ENCODE results near the gene AARS2. TPM values are rescaled to one million over a fixed set of nuclear protein-coding genes. Genes with fewer than 3 reads are reported as not detected.

AARS2 gene
- total and polyA plus RNA-seq, 12 donors, result 4.7 to 10.9 (median 8.3) TPM

DNA sequence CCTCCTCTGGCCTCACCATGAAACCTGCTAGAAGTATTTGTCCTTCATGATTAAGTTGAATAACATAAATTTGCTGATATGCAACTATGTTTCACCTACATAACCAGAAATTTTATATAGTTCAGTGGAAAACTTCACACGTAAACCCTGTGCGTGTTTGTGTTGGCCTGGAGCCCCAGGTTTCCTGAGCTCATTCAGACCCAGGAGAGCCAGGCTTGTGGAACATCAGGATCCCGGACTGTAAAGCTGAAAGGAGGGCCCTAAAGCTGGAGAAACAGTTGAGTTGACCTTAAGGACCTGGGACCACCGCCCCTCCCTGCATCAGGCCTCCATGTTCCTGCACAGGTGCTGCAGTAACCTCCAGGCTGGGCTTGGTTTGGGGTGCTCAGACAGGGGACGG, 26.2 kb upstream of the AARS2 start:
- 76 to 78% methylated on average over 5 of the region's 5 CpGs for WGBS, 2 donors
- intact Hi-C loops (cut with DNase I), result loop anchor here (2.0 to 10.0 kb wide), 9 partner anchors 70 to 244 kb away; partner anchors contain the start of genes CAPN11 (in 2 of the 10) and NFKBIE (in 1 of the 10)
- Histone ChIP-seq H3K27ac (no peak overlapping the region), H3K9me3 (no peaks in the 10 kb centered on the region), H3K4me3 (no peak overlapping the region), H3K36me3 (no peaks in the 10 kb centered on the region), H3K27me3 (peaks cover 0 to 39% (median 13%) of the 10 kb centered on the region in 7 donors), H3K4me1 (peaks cover 0 to 13% (median 5%) of the 10 kb centered on the region in 9 donors)
- TF ChIP-seq, protein P1, sequence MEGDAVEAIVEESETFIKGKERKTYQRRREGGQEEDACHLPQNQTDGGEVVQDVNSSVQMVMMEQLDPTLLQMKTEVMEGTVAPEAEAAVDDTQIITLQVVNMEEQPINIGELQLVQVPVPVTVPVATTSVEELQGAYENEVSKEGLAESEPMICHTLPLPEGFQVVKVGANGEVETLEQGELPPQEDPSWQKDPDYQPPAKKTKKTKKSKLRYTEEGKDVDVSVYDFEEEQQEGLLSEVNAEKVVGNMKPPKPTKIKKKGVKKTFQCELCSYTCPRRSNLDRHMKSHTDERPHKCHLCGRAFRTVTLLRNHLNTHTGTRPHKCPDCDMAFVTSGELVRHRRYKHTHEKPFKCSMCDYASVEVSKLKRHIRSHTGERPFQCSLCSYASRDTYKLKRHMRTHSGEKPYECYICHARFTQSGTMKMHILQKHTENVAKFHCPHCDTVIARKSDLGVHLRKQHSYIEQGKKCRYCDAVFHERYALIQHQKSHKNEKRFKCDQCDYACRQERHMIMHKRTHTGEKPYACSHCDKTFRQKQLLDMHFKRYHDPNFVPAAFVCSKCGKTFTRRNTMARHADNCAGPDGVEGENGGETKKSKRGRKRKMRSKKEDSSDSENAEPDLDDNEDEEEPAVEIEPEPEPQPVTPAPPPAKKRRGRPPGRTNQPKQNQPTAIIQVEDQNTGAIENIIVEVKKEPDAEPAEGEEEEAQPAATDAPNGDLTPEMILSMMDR (IDR thresholded peaks at IDR 0.05), result no peak
- no peak for ATAC-seq
- DNase-seq, result no peak

- Histone ChIP-seq H3K9me3 (no peaks in the 10 kb centered on the region), H3K4me3 (no peak overlapping the region), H3K4me1 (peaks cover 0 to 13% (median 5%) of the 10 kb centered on the region in 9 donors), H3K27me3 (peaks cover 0 to 33% (median 11%) of the 10 kb centered on the region in 7 donors), H3K36me3 (no peaks in the 10 kb centered on the region), H3K27ac (no peak overlapping the region)
- WGBS, 2 donors, result 3 to 5% methylated on average over 11 of the region's 11 CpGs
- intact Hi-C loops (cut with DNase I), result loop anchor here (1.0 to 10.0 kb wide), 10 partner anchors 70 to 244 kb away; partner anchors contain the start of genes CAPN11 (in 2 of the 10) and NFKBIE (in 1 of the 10)
- DNase-seq, result peak; percentile 35 to 53
- TF ChIP-seq, protein P1 (IDR thresholded peaks at IDR 0.05), result peak; percentile 48 to 76 (median 72)
- peak; percentile 67 to 83 (median 74) for ATAC-seq
Measured at GRCh38 chr6:44338228-44339122, 25.3 kb upstream of the AARS2 start.

DNA sequence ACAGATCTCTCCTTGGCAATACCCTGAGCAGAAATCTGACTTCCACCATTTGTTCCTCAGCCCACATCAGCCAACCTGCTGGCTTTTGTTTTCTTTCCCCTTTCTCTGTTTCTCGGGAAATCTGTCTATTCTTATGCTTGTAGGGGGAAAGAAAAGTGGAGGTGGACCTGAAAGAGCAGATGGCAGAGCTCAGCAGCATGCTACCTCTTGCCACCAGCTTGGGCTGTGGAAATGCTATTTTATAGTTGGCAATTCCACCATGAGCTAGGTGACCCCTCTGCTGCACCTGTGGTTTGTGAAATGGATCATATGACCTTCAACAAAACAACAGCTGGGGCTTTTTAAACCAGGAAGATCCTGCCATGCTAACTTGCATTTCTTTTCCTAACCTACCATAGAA, 22.5 kb upstream of the AARS2 start:
- no peak overlapping the region for H3K4me3 ChIP-seq
- H3K27me3 ChIP-seq, result peaks cover 0 to 21% (median 8%) of the 10 kb centered on the region in 7 donors
- TF ChIP-seq, protein P1 (IDR thresholded peaks at IDR 0.05), result no peak
- no peak for DNase-seq
- H3K4me1 ChIP-seq, result peaks cover 0 to 4% (median 0%) of the 10 kb centered on the region in 9 donors
- H3K9me3 ChIP-seq, result no peaks in the 10 kb centered on the region
- no peak for ATAC-seq
- intact Hi-C loops (cut with DNase I), result loop anchor here in 9 of 10 donors (5.0 to 10.0 kb wide), 6 partner anchors 71 to 241 kb away; partner anchors contain the start of genes CAPN11 (in 2 of the 9) and NFKBIE (in 1 of the 9)
- no peak overlapping the region for H3K27ac ChIP-seq
- WGBS, 2 donors, result 60 to 68% methylated on average over 1 of the region's 1 CpG
- H3K36me3 ChIP-seq, result no peaks in the 10 kb centered on the region

DNA sequence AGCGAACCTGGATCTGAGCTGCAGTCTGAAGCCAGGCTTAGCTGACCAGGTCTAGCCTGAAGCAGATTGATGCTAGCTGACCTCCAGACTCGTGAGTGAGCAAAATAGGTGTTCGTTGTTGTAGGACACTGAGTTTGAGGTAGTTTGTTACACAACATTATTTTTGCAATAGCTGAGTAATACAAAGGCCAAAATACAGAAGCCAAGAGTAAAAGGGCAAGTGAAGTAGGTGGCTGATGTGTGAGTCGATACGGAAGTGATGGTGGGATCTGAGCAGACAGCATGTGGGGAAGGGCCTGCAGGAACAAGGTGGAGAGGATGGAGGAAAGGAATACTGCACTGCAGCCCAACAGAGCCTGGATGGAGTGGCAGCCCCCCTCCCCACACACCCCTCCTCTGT, 20.8 kb upstream of the AARS2 start:
- no peak for DNase-seq
- no peak overlapping the region for H3K4me3 ChIP-seq
- no peaks in the 10 kb centered on the region for H3K9me3 ChIP-seq
- ATAC-seq, result no peak
- no peak overlapping the region for H3K27ac ChIP-seq
- intact Hi-C loops (cut with DNase I), result loop anchor here in 6 of 10 donors (10.0 kb wide), 4 partner anchors 69 to 239 kb away; partner anchors contain the start of genes CAPN11 (in 2 of the 6) and NFKBIE (in 1 of the 6)
- TF ChIP-seq, protein P1 (IDR thresholded peaks at IDR 0.05), result no peak
- H3K36me3 ChIP-seq, result no peaks in the 10 kb centered on the region
- H3K27me3 ChIP-seq, result peaks cover 0 to 36% (median 21%) of the 10 kb centered on the region in 7 donors
- peaks cover 0 to 4% (median 0%) of the 10 kb centered on the region in 9 donors for H3K4me1 ChIP-seq
- 87 to 91% methylated on average over 5 of the region's 5 CpGs for WGBS, 2 donors

Measured in heart right ventricle (tissue), 16 donors.